GM12892 (cell line): ENCODE data around the gene KNL1. TPM values are rescaled to one million over a fixed set of nuclear protein-coding genes. Genes with fewer than 3 reads are reported as not detected.

Experiments used
- DNase-seq: peaks from one replicate; pipeline ENCODE4 v3.0.0; 2011; ENCODE audit not compliant: insufficient read length
- FAIRE-seq: peaks from 2 replicates; lab custom pipeline; 2011; peaks lifted over from hg19 to GRCh38; lab: Jason Lieb, UNC
- POLR2A ChIP-seq: IDR thresholded peaks from 2 replicates; pipeline ENCODE4 v1.6.1; 2011; ENCODE audit warnings: low read depth, low read length, control low read depth
- POLR2AphosphoS5 ChIP-seq: IDR thresholded peaks from 2 replicates; pipeline ENCODE4 v1.6.1; 2011; ENCODE audit warnings: low read depth, low read length, control low read depth
- TAF1 ChIP-seq: IDR thresholded peaks from 2 replicates; pipeline ENCODE4 v1.6.1; 2011; ENCODE audit warnings: low read depth, mild to moderate bottlenecking, control low read depth, low read length, borderline replicate concordance
- polyA plus RNA-seq: library from polyadenylated mRNA; unstranded; fragments of >200 nt; gene quantifications from one replicate; pipeline ENCODE4 v1.2.1, GENCODE V29; 2012; ENCODE audit warnings: missing spikeins, inconsistent platforms; ENCODE audit not compliant: missing spikeins

The KNL1 gene, protein sequence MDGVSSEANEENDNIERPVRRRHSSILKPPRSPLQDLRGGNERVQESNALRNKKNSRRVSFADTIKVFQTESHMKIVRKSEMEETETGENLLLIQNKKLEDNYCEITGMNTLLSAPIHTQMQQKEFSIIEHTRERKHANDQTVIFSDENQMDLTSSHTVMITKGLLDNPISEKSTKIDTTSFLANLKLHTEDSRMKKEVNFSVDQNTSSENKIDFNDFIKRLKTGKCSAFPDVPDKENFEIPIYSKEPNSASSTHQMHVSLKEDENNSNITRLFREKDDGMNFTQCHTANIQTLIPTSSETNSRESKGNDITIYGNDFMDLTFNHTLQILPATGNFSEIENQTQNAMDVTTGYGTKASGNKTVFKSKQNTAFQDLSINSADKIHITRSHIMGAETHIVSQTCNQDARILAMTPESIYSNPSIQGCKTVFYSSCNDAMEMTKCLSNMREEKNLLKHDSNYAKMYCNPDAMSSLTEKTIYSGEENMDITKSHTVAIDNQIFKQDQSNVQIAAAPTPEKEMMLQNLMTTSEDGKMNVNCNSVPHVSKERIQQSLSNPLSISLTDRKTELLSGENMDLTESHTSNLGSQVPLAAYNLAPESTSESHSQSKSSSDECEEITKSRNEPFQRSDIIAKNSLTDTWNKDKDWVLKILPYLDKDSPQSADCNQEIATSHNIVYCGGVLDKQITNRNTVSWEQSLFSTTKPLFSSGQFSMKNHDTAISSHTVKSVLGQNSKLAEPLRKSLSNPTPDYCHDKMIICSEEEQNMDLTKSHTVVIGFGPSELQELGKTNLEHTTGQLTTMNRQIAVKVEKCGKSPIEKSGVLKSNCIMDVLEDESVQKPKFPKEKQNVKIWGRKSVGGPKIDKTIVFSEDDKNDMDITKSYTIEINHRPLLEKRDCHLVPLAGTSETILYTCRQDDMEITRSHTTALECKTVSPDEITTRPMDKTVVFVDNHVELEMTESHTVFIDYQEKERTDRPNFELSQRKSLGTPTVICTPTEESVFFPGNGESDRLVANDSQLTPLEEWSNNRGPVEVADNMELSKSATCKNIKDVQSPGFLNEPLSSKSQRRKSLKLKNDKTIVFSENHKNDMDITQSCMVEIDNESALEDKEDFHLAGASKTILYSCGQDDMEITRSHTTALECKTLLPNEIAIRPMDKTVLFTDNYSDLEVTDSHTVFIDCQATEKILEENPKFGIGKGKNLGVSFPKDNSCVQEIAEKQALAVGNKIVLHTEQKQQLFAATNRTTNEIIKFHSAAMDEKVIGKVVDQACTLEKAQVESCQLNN (N-terminal part only)
- 10.7 TPM for polyA plus RNA-seq

- peak; percentile 44 for TF ChIP-seq TAF1
- no peak for TF ChIP-seq POLR2A
- FAIRE-seq (peak; percentile 91), DNase-seq (peak; percentile 52)
These were observed at the start of gene KNL1 for GRCh38 chr15:40593588-40594428. Gene KNL1, plus strand, starts transcription at chr15:40594249. Its CDS starts 8,683 bp downstream, at chr15:40602932.

DNA sequence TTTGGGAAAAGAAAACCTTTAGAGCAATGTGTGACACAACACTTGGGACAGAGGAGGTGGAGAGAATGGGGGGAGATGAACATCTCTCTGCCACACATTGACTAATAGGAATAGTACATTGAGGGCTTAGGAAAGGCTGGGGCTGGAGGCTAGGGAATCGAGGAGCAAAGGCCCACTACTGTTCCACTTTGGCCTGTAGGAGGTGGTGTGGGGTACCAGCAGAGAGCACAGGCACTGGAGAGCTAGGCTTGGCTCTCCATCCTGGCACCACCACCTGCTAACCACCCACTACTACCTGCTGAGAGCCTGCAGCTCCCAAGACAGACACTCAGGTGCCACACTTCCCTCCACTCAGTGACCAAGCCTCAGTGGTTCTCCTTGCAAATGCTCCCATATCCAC, 48.6 kb upstream of the KNL1 start:
- TF ChIP-seq POLR2A (no peak), POLR2AphosphoS5 (no peak), TAF1 (no peak)
- no peak for DNase-seq
- FAIRE-seq, result peak; percentile 77

DNA sequence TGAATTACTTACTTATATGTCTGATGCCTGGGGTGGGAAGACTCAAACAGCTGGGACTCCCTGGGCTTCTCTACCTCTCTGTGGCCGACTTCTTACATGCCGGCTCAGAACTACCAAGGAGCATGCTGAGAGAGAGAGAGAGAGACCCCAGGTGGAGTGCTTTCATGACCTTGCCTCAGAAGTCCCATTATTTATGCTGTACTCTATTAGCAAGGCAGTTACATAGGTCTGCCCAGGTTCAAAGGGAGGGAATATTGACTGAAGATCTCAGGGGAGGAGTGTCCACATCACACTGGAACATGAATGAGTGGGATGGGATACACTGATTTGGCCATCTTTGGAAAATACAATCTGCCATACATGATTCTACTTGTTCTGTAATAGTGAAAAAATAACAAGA, 45.4 kb upstream of the KNL1 start:
- no peak for DNase-seq
- TF ChIP-seq POLR2A, result no peak
- no peak for TF ChIP-seq TAF1
- no peak for TF ChIP-seq POLR2AphosphoS5
- FAIRE-seq, result peak; percentile 9

GRCh38 chr15:40549894-40550293, 44.2 kb upstream of the KNL1 start:
- DNase-seq (no peak), FAIRE-seq (peak; percentile 36)
- no peak for TF ChIP-seq TAF1

DNA sequence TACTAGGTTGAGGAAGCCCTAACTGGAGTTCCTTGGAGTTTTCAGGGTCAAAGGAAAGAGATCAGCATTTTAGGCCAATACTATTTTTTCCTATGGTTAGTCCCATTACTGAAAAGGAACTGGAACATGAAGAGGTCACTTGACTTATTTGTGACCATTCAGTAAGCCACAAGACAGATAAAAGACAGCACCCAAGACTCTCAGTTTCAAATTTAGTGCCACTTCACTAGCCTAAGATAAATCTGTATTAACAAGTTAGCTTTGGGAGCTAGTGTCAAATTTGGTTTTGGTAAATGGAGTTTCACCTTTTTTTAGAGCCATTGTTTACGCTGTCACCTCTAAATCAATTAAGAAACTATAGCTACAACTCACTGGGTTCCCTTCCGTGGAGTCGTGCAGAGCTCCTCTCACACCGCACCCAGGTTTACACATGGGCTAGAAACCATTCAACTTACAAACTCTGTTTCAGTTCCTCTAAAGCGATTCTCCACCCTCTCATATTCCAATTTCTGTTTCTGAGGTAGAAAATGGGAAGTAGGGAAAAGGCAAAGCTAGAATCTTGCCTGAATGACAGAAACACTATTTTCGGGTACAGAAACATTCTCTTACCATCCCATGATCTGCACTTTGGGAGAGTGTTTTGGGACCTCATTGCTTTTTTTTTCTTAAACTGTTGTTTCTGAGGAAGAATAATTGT, 43.6 kb upstream of the KNL1 start:
- DNase-seq (peak; percentile 54), FAIRE-seq (peak; percentile 90)
- TF ChIP-seq POLR2AphosphoS5 (no peak), TAF1 (no peak), POLR2A (no peak)

- no peak for TF ChIP-seq POLR2A
- FAIRE-seq (no peak), DNase-seq (no peak)
These were observed 39.9 kb upstream of the KNL1 start for GRCh38 chr15:40554161-40554525.

- no peak for DNase-seq
- no peak for TF ChIP-seq POLR2AphosphoS5
- TF ChIP-seq POLR2A, result no peak
- no peak for TF ChIP-seq TAF1
- FAIRE-seq, result no peak
These were observed 38.2 kb upstream of the KNL1 start for GRCh38 chr15:40555876-40556275.

DNA sequence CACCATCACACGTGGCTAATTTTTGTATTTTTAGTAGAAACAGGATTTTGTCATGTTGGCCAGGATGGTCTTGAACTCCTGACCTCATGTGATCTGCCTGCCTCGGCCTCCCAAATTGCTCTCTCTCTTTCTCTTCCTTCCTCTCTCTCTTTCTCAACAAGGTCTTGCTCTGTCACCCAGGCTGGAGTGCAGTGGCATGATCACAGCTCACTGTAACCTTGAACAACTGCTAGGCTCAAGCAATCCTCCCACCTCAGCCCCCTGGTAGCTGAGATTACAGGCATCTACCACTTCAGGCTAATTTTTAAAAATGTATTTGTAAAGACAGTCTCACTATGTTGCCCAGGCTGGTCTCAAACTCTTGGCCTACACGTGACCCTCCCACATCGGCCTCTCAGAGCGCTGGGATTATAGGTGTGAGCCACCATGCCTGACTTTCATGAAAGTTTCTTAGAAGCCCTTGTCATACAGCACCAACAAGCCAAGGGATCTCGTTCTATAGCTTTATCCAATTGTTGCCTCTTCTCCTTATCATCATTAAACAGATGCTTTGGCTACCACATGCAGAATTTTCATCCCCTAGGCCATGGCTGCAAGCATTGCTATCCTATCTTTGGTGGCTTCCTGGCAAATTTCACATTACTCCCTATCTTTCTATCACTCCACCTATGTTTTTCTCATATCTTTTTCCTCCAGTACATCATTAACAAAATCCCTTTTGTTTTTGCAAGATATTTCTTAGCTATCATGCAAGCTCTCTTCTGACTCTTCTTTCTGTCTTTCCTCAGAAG, 34.9 kb upstream of the KNL1 start:
- no peak for DNase-seq
- no peak for FAIRE-seq

DNA sequence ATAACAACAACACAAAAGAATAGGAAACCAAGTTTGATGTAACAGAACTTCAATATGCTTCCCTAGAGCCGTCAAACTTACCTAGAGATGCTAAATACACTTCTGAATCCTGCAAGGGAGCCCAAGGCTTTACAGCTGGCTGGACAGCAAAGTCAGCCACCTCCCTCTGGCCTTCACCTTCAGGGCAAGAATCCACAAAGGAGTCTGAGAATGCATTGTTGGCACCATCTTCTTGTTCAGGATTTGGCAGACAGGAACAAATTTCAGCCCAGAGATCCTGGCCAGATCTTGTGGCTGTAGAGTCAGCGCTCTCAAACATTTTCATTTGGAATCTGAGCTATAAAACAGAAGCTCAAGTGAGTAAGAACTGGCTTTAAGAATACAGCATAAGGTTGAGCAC, 31.4 kb upstream of the KNL1 start:
- FAIRE-seq, result no peak
- DNase-seq, result no peak
- TF ChIP-seq POLR2AphosphoS5 (no peak), POLR2A (no peak), TAF1 (no peak)

More for the DNA sequence above, 34.9 kb upstream of the KNL1 start:
- TF ChIP-seq TAF1 (no peak), POLR2A (no peak), POLR2AphosphoS5 (no peak)
